OCI-LY3 (cell line): ENCODE measurements around the gene NRSN2.

ENCODE experiments used
- H2AFZ ChIP-seq: fragments of 200-600, 300-600 bp; shearing (Covaris generic); 2 replicates; pipeline ENCODE4 v1.6.0; 2014; ENCODE audit warnings: antibody characterized with exemption, low read depth, low read length
- H3K27ac ChIP-seq: fragments of 200-600, 300-600 bp; sonication (generic); 2 replicates; pipeline ENCODE4 v1.5.1; 2014; ENCODE audit warnings: mild to moderate bottlenecking, low read length, moderate library complexity, mixed read lengths
- H3K27me3 ChIP-seq: fragments of 200-600, 300-600 bp; sonication (generic); 2 replicates; pipeline ENCODE4 v1.6.1; 2014; ENCODE audit warnings: low read depth, low read length, mixed read lengths
- H3K36me3 ChIP-seq: fragments of 200-600, 300-600 bp; sonication (generic); replicated peaks from 2 replicates; pipeline ENCODE3; 2014; ENCODE audit warnings: low read depth, low read length, mixed read lengths
- H3K4me1 ChIP-seq: fragments of 300-600, 200-600 bp; sonication (generic); 2 replicates; pipeline ENCODE4 v1.6.1; 2014; ENCODE audit warnings: low read length, mixed read lengths
- H3K4me2 ChIP-seq: fragments of 200-600, 300-600 bp; sonication (generic); 2 replicates; pipeline ENCODE4 v1.6.1; 2014; ENCODE audit warnings: low read length, mixed read lengths
- H3K4me3 ChIP-seq: fragments of 300-600, 200-600 bp; sonication (generic); 2 replicates; pipeline ENCODE4 v1.5.1; 2014; ENCODE audit warnings: antibody characterized with exemption, mild to moderate bottlenecking, low read length, moderate library complexity
- H3K79me2 ChIP-seq: fragments of 300-600, 200-600 bp; shearing (Covaris generic); 2 replicates; pipeline ENCODE4 v1.6.1; 2014; ENCODE audit warnings: mild to moderate bottlenecking, low read length, mixed read lengths
- H3K9ac ChIP-seq: fragments of 300-600, 200-600 bp; shearing (Covaris generic); 2 replicates; pipeline ENCODE4 v1.6.0; 2014; ENCODE audit warnings: mild to moderate bottlenecking, low read length, moderate library complexity
- H3K9me3 ChIP-seq: fragments of 200-600, 300-600 bp; shearing (Covaris generic); 2 replicates; pipeline ENCODE4 v1.6.1; 2014; ENCODE audit warnings: low read length, mixed read lengths; ENCODE audit not compliant: insufficient read depth
- H4K20me1 ChIP-seq: fragments of 200-600, 300-600 bp; sonication (generic); 2 replicates; pipeline ENCODE4 v1.6.1; 2016; ENCODE audit warnings: low read length, mixed read lengths; ENCODE audit not compliant: insufficient read depth
- EZH2phosphoT487 ChIP-seq: fragments of 200-600 bp; shearing (Covaris generic); IDR thresholded peaks from 2 replicates; pipeline ENCODE4 v1.6.1; 2018; ENCODE audit warnings: antibody characterized with exemption, mixed run types, low read depth
- TF ChIP-seq, protein P1 (sequence below): fragments of 200-600, 300-600 bp; sonication (generic); IDR thresholded peaks from 2 replicates; pipeline ENCODE4 v1.5.1; 2014; ENCODE audit warnings: antibody characterized with exemption, low read length, low read depth

NRSN2 gene

DNA sequence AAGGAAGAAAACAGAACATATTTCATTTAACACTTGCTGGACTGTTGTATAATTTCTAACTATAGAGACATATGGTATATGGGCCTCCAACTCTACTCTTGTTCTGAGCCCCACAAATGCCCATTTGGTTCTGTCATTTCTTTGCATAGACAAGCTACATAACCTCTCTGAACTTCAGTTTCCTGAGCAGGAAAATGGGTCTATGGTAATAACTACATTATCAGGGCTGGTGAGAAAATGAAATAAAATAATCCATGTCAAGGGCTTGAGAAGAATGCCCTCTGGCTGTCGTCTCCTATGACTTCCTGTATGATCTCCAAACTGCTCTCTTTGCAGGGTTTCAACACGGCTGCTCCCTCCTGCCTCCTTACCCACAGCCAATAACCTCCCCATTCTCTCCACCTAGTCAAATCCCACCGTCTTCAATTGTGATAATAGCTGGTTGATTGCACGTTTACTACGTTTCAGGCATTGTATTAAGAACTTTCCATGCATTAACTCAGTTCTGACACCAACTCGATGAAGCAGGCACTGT, 37.5 kb upstream of the NRSN2 start:
- no peak overlapping the region for H2AFZ ChIP-seq
- no peaks in the 10 kb centered on the region; the same call in 1 of the 2 replicates for H3K4me1 ChIP-seq
- no peak overlapping the region for H3K27ac ChIP-seq
- no peak overlapping the region for H3K9ac ChIP-seq
- peak overlapping the region; percentile 64; the same call in 1 of the 2 replicates for H3K4me3 ChIP-seq
- H3K79me2 ChIP-seq, result no peaks in the 10 kb centered on the region
- no peaks in the 10 kb centered on the region for H4K20me1 ChIP-seq
- H3K4me2 ChIP-seq, result peak overlapping the region; percentile 49; the same call in 1 of the 2 replicates
- TF ChIP-seq, protein P1, sequence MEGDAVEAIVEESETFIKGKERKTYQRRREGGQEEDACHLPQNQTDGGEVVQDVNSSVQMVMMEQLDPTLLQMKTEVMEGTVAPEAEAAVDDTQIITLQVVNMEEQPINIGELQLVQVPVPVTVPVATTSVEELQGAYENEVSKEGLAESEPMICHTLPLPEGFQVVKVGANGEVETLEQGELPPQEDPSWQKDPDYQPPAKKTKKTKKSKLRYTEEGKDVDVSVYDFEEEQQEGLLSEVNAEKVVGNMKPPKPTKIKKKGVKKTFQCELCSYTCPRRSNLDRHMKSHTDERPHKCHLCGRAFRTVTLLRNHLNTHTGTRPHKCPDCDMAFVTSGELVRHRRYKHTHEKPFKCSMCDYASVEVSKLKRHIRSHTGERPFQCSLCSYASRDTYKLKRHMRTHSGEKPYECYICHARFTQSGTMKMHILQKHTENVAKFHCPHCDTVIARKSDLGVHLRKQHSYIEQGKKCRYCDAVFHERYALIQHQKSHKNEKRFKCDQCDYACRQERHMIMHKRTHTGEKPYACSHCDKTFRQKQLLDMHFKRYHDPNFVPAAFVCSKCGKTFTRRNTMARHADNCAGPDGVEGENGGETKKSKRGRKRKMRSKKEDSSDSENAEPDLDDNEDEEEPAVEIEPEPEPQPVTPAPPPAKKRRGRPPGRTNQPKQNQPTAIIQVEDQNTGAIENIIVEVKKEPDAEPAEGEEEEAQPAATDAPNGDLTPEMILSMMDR, result 0 out of 2 replicates have a peak, but pooled peaks have one; percentile 7
- no peak for TF ChIP-seq EZH2phosphoT487
- no peaks in the 10 kb centered on the region for H3K27me3 ChIP-seq
- no peaks in the 10 kb centered on the region for H3K9me3 ChIP-seq
- H3K36me3 ChIP-seq, result no peaks in the 10 kb centered on the region

GRCh38 chr20:309841-310644, 36.9 kb upstream of the NRSN2 start:
- Histone ChIP-seq H3K36me3 (no peaks in the 10 kb centered on the region), H3K27me3 (no peaks in the 10 kb centered on the region), H3K4me1 (no peaks in the 10 kb centered on the region; the same call in 1 of the 2 replicates), H3K27ac (no peak overlapping the region), H3K9me3 (no peaks in the 10 kb centered on the region), H4K20me1 (no peaks in the 10 kb centered on the region), H3K4me2 (peak overlapping the region; percentile 49), H3K79me2 (no peaks in the 10 kb centered on the region), H3K4me3 (peak overlapping the region; percentile 64), H3K9ac (peak overlapping the region; percentile 40), H2AFZ (peak overlapping the region; percentile 56; the same call in 1 of the 2 replicates)
- TF ChIP-seq EZH2phosphoT487, result no peak
- TF ChIP-seq, protein P1, result no peak

- Histone ChIP-seq H3K4me3 (peak overlapping the region; percentile 64), H3K9ac (peak overlapping the region; percentile 2; the same call in 1 of the 2 replicates), H3K27me3 (no peaks in the 10 kb centered on the region), H3K9me3 (no peaks in the 10 kb centered on the region), H2AFZ (no peak overlapping the region), H3K79me2 (no peaks in the 10 kb centered on the region), H3K4me2 (peak overlapping the region; percentile 48), H3K4me1 (no peaks in the 10 kb centered on the region; the same call in 1 of the 2 replicates), H3K27ac (no peak overlapping the region), H3K36me3 (no peaks in the 10 kb centered on the region), H4K20me1 (no peaks in the 10 kb centered on the region)
- TF ChIP-seq, protein P1, result no peak
- no peak for TF ChIP-seq EZH2phosphoT487
Measured at GRCh38 chr20:310645-311044, 36.3 kb upstream of the NRSN2 start.

- Histone ChIP-seq H2AFZ (no peak overlapping the region), H3K9me3 (no peaks in the 10 kb centered on the region), H3K36me3 (peaks cover 3% of the 10 kb centered on the region), H3K27ac (no peak overlapping the region), H3K4me2 (no peak overlapping the region), H3K9ac (no peak overlapping the region), H4K20me1 (no peaks in the 10 kb centered on the region), H3K4me1 (no peaks in the 10 kb centered on the region; the same call in 1 of the 2 replicates), H3K27me3 (no peaks in the 10 kb centered on the region), H3K79me2 (no peaks in the 10 kb centered on the region), H3K4me3 (no peak overlapping the region)
- TF ChIP-seq, protein P1, result no peak
- TF ChIP-seq EZH2phosphoT487, result no peak
Measured at GRCh38 chr20:311609-312008, 35.3 kb upstream of the NRSN2 start.
